Fibroblast of lung (primary cell): ENCODE results near the gene ZAR1L. TPM values are rescaled to one million over a fixed set of nuclear protein-coding genes. Genes with fewer than 3 reads are reported as not detected.

ENCODE experiments used
- DNase-seq, 2 donors: peaks; one replicate each; pipeline versions ENCODE4 v3.0.0 to v3.0.0-alpha.2; 2010; ENCODE audit warnings: low read depth in 2 of 2
- H2AFZ ChIP-seq: 2 replicates; pipeline ENCODE4 v1.5.1; 2012; ENCODE audit warnings: low read length, control low read depth, inconsistent platforms
- H3K27ac ChIP-seq: 2 replicates; pipeline ENCODE4 v1.5.1; 2011; ENCODE audit warnings: low read length, control low read depth; ENCODE audit not compliant: insufficient read depth
- H3K27me3 ChIP-seq: 2 replicates; pipeline ENCODE4 v1.5.1; 2011; ENCODE audit warnings: mild to moderate bottlenecking, low read length; ENCODE audit not compliant: control insufficient read depth, insufficient read depth
- H3K36me3 ChIP-seq: 2 replicates; pipeline ENCODE4 v1.5.1; 2011; ENCODE audit warnings: low read length; ENCODE audit not compliant: control insufficient read depth, insufficient read depth
- H3K4me1 ChIP-seq: 2 replicates; pipeline ENCODE4 v1.5.1; 2011; ENCODE audit warnings: low read length; ENCODE audit not compliant: control insufficient read depth, insufficient read depth; ENCODE audit errors: extremely low read depth
- H3K4me2 ChIP-seq: 2 replicates; pipeline ENCODE4 v1.5.1; 2011; ENCODE audit warnings: low read length, control low read depth; ENCODE audit not compliant: insufficient read depth; ENCODE audit errors: extremely low read depth
- H3K4me3 ChIP-seq, 4 experiments: fragments of 200-600 bp in 1 of 4; sonication (generic) in 1 of 4; replicated peaks in 1 of 4; 2 replicates each; pipeline ENCODE4 v1.5.1; 2011 to 2016; ENCODE audit warnings: low read length in 4 of 4, low read depth in 3 of 4, mild to moderate bottlenecking in 3 of 4, control low read depth in 2 of 4, inconsistent platforms in 1 of 4, mixed read lengths in 1 of 4; ENCODE audit not compliant: insufficient read depth in 1 of 4; ENCODE audit errors: control extremely low read depth in 1 of 4
- H3K79me2 ChIP-seq: 2 replicates; pipeline ENCODE4 v1.5.1; 2012; ENCODE audit warnings: mild to moderate bottlenecking, low read length, inconsistent platforms; ENCODE audit not compliant: control insufficient read depth, insufficient read depth
- H3K9ac ChIP-seq: 2 replicates; pipeline ENCODE4 v1.5.1; 2011; ENCODE audit warnings: mild to moderate bottlenecking, low read length, control low read depth; ENCODE audit not compliant: insufficient read depth
- H3K9me3 ChIP-seq: 2 replicates; pipeline ENCODE4 v1.5.1; 2012; ENCODE audit warnings: low read depth, low read length; ENCODE audit not compliant: control insufficient read depth, insufficient read depth
- H4K20me1 ChIP-seq: 2 replicates; pipeline ENCODE4 v1.5.1; 2011; ENCODE audit warnings: low read length; ENCODE audit not compliant: control insufficient read depth, insufficient read depth; ENCODE audit errors: extremely low read depth
- EZH2 ChIP-seq: IDR thresholded peaks from 2 replicates; pipeline ENCODE4 v1.5.1; 2012; ENCODE audit warnings: low read length, control low read depth, mild to moderate bottlenecking; ENCODE audit errors: missing control alignments
- polyA plus RNA-seq, 2 donors: library from polyadenylated mRNA; depleted of rRNA in 1 of 2; stranded (reverse) in 1 of 2; unstranded in 1 of 2; fragments of >200 nt; gene quantifications; 2 replicates each; pipeline ENCODE4 v1.2.1, GENCODE V29; 2011 to 2012; ENCODE audit warnings: missing spikeins in 1 of 2
- total RNA-seq: library from RNA; depleted of rRNA; stranded (reverse); fragments of >200 nt; gene quantifications from 2 replicates; pipeline ENCODE4 v1.2.1, GENCODE V29; 2014
- TF ChIP-seq, protein P1 (sequence below), 2 donors: IDR thresholded peaks in 1 of 2; conservative IDR thresholded peaks in 1 of 2; 1 replicate in 1 of 2; 2 replicates in 1 of 2; pipeline ENCODE4 v1.5.1; 2011 to 2012; ENCODE audit warnings: low read length in 2 of 2, control low read depth in 1 of 2, inconsistent platforms in 1 of 2, low read depth in 1 of 2, mild to moderate bottlenecking in 1 of 2

ZAR1L gene
- total and polyA plus RNA-seq, 2 donors (not counting 1 experiment from before 2014, with no cell fraction given) = not detected

DNA sequence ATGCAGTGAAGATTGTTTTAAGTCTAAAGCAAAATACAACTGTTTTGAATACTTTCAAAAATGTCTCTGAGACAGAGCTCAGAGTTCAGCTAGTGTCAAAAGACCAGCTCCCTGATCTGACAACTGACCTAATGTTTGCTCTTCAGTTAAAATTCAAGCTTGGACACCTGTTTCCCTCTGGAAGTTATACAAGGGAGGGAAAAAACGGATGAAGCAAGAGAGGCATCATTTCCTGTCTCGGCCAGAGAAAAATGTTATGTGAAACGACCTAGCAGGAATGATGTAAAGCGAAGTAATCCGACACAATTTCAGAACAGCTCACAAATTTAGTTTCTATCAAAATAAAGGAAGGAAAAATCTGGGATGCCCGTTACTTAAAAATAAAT, 59.4 kb downstream of the ZAR1L start:
- Histone ChIP-seq H4K20me1 (no peaks in the 10 kb centered on the region), H3K9ac (no peak overlapping the region), H3K27ac (no peak overlapping the region), H3K9me3 (no peaks in the 10 kb centered on the region), H3K27me3 (no peaks in the 10 kb centered on the region), H3K79me2 (no peaks in the 10 kb centered on the region), H2AFZ (no peak overlapping the region), H3K4me1 (peaks cover 2% of the 10 kb centered on the region), H3K4me3 (no peak overlapping the region), H3K36me3 (peaks cover 2% of the 10 kb centered on the region), H3K4me2 (no peak overlapping the region)
- DNase-seq = peak in 1 of 2 donors; percentile 75
- TF ChIP-seq, protein P1, sequence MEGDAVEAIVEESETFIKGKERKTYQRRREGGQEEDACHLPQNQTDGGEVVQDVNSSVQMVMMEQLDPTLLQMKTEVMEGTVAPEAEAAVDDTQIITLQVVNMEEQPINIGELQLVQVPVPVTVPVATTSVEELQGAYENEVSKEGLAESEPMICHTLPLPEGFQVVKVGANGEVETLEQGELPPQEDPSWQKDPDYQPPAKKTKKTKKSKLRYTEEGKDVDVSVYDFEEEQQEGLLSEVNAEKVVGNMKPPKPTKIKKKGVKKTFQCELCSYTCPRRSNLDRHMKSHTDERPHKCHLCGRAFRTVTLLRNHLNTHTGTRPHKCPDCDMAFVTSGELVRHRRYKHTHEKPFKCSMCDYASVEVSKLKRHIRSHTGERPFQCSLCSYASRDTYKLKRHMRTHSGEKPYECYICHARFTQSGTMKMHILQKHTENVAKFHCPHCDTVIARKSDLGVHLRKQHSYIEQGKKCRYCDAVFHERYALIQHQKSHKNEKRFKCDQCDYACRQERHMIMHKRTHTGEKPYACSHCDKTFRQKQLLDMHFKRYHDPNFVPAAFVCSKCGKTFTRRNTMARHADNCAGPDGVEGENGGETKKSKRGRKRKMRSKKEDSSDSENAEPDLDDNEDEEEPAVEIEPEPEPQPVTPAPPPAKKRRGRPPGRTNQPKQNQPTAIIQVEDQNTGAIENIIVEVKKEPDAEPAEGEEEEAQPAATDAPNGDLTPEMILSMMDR (conservative IDR thresholded peaks at IDR 0.05 in 1 of 2, IDR thresholded peaks at IDR 0.05 in 1 of 2; ENCODE audit: low read depth in 1 of 2, low read length in 2 of 2) = no peak
- no peak for TF ChIP-seq EZH2

DNA sequence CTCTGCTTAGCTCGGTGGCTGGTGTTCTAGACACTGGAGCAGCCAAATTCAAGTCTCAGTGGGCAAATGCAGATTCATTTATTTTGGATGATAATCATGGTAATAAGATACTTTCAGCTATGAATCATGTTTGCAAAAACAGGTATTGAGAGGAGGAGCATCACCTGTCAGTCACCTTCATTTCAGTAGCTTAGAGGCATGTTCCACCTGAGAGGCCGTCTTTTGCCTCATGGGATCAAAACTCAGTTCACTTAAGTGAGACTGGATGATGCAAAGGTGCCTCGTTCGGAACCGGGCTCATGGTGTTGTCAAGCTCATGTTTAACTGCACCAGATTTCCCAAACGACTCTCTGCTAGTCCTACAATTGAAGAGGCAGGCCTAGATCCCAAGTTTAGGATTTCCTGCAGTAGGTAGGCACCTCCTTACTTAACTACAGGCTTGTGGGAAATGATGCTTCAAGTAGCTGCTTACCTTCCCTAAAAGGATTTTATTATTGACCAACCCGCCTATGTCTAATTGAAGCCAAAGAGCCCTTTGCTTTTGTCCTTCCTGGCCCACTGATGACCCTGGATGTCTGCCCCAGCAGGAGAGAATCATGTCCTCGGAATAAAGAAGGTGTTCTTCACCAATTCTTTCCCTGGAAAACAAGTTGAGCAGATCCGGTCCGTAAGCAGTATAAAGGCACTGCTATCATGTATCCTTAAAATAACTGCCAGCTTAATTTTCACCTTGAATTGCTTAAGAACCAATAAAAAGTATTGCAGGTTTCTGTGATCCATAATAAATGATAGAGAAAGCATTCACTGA, 60.0 kb downstream of the ZAR1L start:
- Histone ChIP-seq H3K9me3 (no peaks in the 10 kb centered on the region), H3K4me1 (no peaks in the 10 kb centered on the region), H2AFZ (no peak overlapping the region), H3K9ac (no peak overlapping the region), H3K36me3 (peaks cover 2% of the 10 kb centered on the region), H4K20me1 (no peaks in the 10 kb centered on the region), H3K4me3 (no peak overlapping the region), H3K27ac (no peak overlapping the region), H3K79me2 (no peaks in the 10 kb centered on the region), H3K4me2 (no peak overlapping the region), H3K27me3 (no peaks in the 10 kb centered on the region)
- TF ChIP-seq EZH2 = no peak
- TF ChIP-seq, protein P1 (conservative IDR thresholded peaks at IDR 0.05 in 1 of 2, IDR thresholded peaks at IDR 0.05 in 1 of 2; ENCODE audit: low read depth in 1 of 2, low read length in 2 of 2) = no peak
- no peak for DNase-seq

DNA sequence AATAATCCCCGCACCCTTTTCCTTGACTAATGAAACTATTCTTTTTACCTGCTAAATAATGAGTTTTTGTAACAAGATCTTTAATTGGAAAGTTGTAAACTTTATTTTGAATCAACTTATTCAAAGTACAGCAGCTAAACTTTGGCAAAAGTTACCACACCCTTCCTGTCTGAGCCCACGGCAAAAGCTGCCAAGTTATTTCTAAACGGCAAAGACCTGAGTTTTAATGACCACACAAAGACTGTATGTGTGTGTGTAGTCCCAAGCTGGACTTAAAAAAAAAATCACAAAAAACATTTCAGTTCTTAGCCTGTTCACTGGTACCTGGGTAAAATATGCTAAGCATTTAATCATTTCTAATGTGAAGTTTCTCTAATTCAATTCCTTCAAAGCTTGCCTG, 60.7 kb downstream of the ZAR1L start:
- H3K9ac ChIP-seq = no peak overlapping the region
- H3K27me3 ChIP-seq = no peaks in the 10 kb centered on the region
- no peak overlapping the region for H3K4me2 ChIP-seq
- no peak for TF ChIP-seq EZH2
- TF ChIP-seq, protein P1 (conservative IDR thresholded peaks at IDR 0.05 in 1 of 2, IDR thresholded peaks at IDR 0.05 in 1 of 2; ENCODE audit: low read depth in 1 of 2, low read length in 2 of 2) = no peak
- H3K4me3 ChIP-seq = no peak overlapping the region
- DNase-seq = no peak
- no peaks in the 10 kb centered on the region for H3K4me1 ChIP-seq
- peaks cover 4% of the 10 kb centered on the region for H3K36me3 ChIP-seq
- no peak overlapping the region for H2AFZ ChIP-seq
- no peaks in the 10 kb centered on the region for H4K20me1 ChIP-seq
- no peaks in the 10 kb centered on the region for H3K79me2 ChIP-seq
- no peak overlapping the region for H3K27ac ChIP-seq
- H3K9me3 ChIP-seq = no peaks in the 10 kb centered on the region
